ENCODE measurements around the gene CHD1L. TPM values are rescaled to one million over a fixed set of nuclear protein-coding genes. Genes with fewer than 3 reads are reported as not detected.
"Not testable (repeated sequence)": the region's sequence is repeated elsewhere in the genome, so short reads cannot be mapped to it uniquely, and the experiment has no call there.

The CHD1L gene
- total and polyA plus RNA-seq, 4 experiments from 2014 or later, result 17.1 to 31.6 (median 24.2) TPM

DNA sequence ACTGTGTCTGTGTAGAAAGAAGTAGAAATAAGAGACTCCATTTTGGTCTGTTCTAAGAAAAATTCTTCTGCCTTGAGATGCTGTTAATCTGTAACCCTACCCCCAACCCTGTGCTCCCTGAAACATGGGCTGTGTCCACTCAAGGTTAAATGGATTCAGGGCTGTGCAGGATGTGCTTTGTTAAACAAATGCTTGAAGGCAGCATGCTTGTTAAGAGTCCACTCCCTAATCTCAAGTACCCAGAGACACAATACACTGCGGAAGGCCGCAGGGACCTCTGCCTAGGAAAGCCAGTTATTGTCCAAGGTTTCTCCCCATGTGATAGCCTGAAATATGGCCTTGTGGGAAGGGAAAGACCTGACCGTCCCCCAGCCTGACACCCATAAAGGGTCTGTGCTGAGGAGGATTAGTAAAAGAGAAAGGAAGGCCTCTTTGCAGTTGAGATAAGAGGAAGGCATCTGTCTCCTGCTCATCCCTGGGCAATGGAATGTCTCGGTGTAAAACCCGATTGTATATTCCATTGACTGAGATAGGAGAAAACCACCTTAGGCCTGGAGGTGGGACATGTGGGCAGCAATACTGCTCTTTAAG lies 2.3 kb upstream of the CHD1L start:
- Mint-ChIP-seq H3K4me1 (peaks cover 10 to 27% (median 16%) of the 10 kb centered on the region in 4 donors), H3K4me3 (peak overlapping the region in 1 of 8 donors; percentile 29)
- H3K27me3 Mint-ChIP-seq; intact Hi-C loops (cut with micrococcal nuclease); DNase-seq; H3K27ac ChIP-seq (ENCODE audit: low read depth, low read length); H3K36me3 ChIP-seq (ENCODE audit: insufficient read depth, low read length); H3K27me3 ChIP-seq (ENCODE audit: insufficient read depth, low read length); H3K4me3 ChIP-seq (ENCODE audit: low read length in 2 of 2); H3K27ac Mint-ChIP-seq; H3K9me3 ChIP-seq (ENCODE audit: control insufficient read depth in 1 of 2, low read length in 2 of 2); H3K36me3 Mint-ChIP-seq; CTCF ChIA-PET (ENCODE audit: partially characterized antibody); H3K9me3 Mint-ChIP-seq: not testable (repeated sequence)
- peaks cover 21% of the 10 kb centered on the region for H3K4me1 ChIP-seq (ENCODE audit: insufficient read depth, low read length)
- POLR2A ChIA-PET (ENCODE audit: partially characterized antibody), result interaction anchor here (1.1 kb wide), 1 partner anchor 156 kb away, joined by 3 read pairs; no protein-coding TSS in a partner anchor

DNA sequence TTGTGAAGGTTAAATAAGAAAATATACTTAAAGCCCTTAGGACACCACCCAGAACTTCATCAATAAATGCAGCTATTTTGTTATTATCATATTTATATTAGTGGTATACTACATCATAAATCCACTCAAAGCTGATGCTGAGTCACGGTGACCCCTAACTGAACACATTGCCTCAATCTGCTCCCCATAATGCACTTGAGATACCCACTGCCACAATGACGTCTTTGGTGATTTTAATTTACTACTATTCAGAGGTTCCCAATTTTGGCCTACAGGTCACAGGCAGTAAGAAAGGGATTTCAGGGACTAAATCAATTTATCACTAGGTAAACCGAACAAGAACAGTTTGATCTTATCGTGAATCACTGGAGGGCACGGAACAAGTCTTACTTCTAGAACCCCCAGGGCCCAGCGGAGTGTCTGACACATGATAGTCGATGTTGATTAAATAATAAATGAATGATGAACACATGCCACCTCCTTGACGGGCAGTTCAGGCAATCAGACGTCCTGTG lies 493 bp upstream of the CHD1L start:
- Histone ChIP-seq H3K27ac (ENCODE audit: low read depth, low read length) (peak overlapping the region; percentile 70), H3K4me1 (ENCODE audit: insufficient read depth, low read length) (peaks cover 30% of the 10 kb centered on the region), H3K36me3 (ENCODE audit: insufficient read depth, low read length) (no peaks in the 10 kb centered on the region), H3K9me3 (ENCODE audit: control insufficient read depth in 1 of 2, low read length in 2 of 2) (no peaks in the 10 kb centered on the region), H3K27me3 (ENCODE audit: insufficient read depth, low read length) (no peaks in the 10 kb centered on the region), H3K4me3 (ENCODE audit: low read length in 2 of 2) (peak overlapping the region in 1 of 2 donors; percentile 84)
- Mint-ChIP-seq H3K4me3 (peak overlapping the region; percentile 72 to 97 (median 86)), H3K36me3 (peaks cover 0 to 4% of the 10 kb centered on the region in 2 donors), H3K27me3 (peaks cover 0 to 1% of the 10 kb centered on the region in 2 donors), H3K27ac (peak overlapping the region; percentile 60 to 87 (median 73)), H3K9me3 (no peaks in the 10 kb centered on the region), H3K4me1 (peaks cover 23 to 43% (median 24%) of the 10 kb centered on the region in 4 donors)
- DNase-seq, result no peak
- ChIA-PET POLR2A (ENCODE audit: partially characterized antibody) (interaction anchor here (0.6 to 4.3 kb wide), 4 partner anchors 17 to 158 kb away, joined by 3 to 54 read pairs (median 14); partner anchors contain the start of genes FMO5 and PRKAB2), CTCF (ENCODE audit: partially characterized antibody) (interaction anchor here (0.6 to 3.4 kb wide), 18 partner anchors 10 to 253 kb away, joined by 3 to 57 read pairs (median 4); partner anchors contain the start of genes FMO5 and PRKAB2)
- intact Hi-C loops (cut with micrococcal nuclease), result loop anchor here (1.0 to 2.0 kb wide), 3 partner anchors 17 to 157 kb away; partner anchors contain the start of genes FMO5 and PRKAB2

DNA sequence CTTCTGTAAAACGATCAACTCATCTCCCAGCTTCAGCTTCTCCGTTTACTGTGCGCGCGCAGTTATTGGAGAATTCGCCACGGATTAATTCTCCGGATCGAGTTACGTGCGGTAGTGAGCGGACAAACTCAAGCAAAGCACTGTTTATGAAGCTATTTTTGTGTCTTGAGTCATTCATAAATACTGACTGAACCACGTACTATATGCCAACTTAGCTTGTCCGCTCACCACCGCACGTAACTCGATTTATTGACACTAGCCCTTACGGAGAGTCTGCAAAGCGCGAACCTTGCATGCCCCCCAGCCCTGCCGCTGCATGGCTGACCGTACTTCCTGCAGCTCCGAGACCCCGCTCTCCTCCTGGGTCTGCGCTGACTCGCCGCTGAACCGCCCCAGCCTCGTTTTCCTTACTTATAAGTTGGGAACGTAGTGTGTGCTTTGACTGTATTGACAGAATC lies 773 bp downstream of the CHD1L start:
- Histone ChIP-seq H3K27ac (ENCODE audit: low read depth, low read length) (peak overlapping the region; percentile 70), H3K9me3 (ENCODE audit: control insufficient read depth in 1 of 2, low read length in 2 of 2) (no peaks in the 10 kb centered on the region), H3K36me3 (ENCODE audit: insufficient read depth, low read length) (no peaks in the 10 kb centered on the region), H3K27me3 (ENCODE audit: insufficient read depth, low read length) (no peaks in the 10 kb centered on the region), H3K4me1 (ENCODE audit: insufficient read depth, low read length) (peaks cover 39% of the 10 kb centered on the region), H3K4me3 (ENCODE audit: low read length in 2 of 2) (peak overlapping the region; percentile 21 to 84)
- peak overlapping the region; percentile 48 to 93 (median 75) for H3K27ac Mint-ChIP-seq
- H3K27me3 Mint-ChIP-seq, result peaks cover 0 to 1% of the 10 kb centered on the region in 2 donors
- peaks cover 32 to 53% (median 34%) of the 10 kb centered on the region in 4 donors for H3K4me1 Mint-ChIP-seq
- POLR2A ChIA-PET (ENCODE audit: partially characterized antibody), result interaction anchor here (1.2 to 4.3 kb wide), 2 partner anchors 18 to 72 kb away, joined by 7 to 54 read pairs; partner anchors contain the start of genes FMO5 and PRKAB2
- H3K4me3 Mint-ChIP-seq, result peak overlapping the region; percentile 92 to 97 (median 95)
- peaks cover 0 to 4% of the 10 kb centered on the region in 2 donors for H3K36me3 Mint-ChIP-seq
- CTCF ChIA-PET (ENCODE audit: partially characterized antibody), result interaction anchor here (0.7 to 3.4 kb wide), 12 partner anchors 10 to 127 kb away, joined by 3 to 57 read pairs (median 4); partner anchors contain the start of genes FMO5 and PRKAB2
- H3K9me3 Mint-ChIP-seq, result no peaks in the 10 kb centered on the region
- no peak for DNase-seq
- intact Hi-C loops (cut with micrococcal nuclease), result loop anchor here (2.0 kb wide), 1 partner anchor 158 kb away; no protein-coding TSS in a partner anchor

DNA sequence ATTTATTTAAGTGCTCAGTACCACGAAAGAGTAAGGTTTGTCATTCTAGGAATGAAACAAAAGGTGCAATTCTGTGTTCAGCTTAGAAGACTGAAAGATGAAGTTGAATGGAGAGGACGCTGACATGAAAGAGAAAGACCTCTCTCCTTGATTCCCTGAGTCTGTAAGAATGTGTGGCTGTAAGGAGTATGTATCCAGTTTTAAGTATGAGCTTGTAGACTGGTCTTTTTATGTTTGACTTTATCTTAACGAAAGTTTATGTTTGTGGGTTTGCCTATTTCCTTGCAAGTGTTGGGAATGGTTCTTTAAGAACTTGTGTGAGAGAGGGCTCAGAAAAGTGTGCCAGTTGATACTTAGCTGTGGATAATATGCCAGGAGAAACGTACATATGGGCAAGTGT lies 1.4 kb downstream of the CHD1L start:
- H3K4me1 Mint-ChIP-seq, result peaks cover 34 to 57% (median 36%) of the 10 kb centered on the region in 4 donors

DNA sequence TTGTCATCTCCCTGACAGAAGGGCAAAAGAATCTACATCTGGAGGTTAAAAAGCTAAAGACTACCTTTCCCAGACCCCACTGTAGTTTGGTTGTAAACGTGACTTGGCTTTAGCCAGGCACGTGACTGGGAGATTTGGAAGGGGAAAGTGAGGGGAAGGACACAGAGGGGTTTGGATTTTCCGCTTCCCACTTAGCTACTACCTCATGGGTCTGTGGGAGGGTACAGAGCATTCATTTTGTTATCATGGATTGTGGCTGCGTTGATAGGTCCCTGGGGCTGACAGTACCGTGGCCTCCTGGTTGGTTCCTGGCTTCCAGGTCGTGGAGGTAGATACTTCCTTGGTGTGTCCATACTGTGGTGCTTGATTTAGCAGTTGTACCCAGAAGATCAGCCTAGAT lies 2.6 kb downstream of the CHD1L start:
- Mint-ChIP-seq H3K36me3 (peaks cover 0 to 4% of the 10 kb centered on the region in 2 donors), H3K4me1 (peaks cover 40 to 66% (median 44%) of the 10 kb centered on the region in 4 donors), H3K27ac (peak overlapping the region in 1 of 7 donors; percentile 68), H3K27me3 (no peaks in the 10 kb centered on the region), H3K9me3 (no peaks in the 10 kb centered on the region), H3K4me3 (peak overlapping the region in 2 of 8 donors; percentile 28 to 31)
- DNase-seq, result no peak
- Histone ChIP-seq H3K27me3 (ENCODE audit: insufficient read depth, low read length) (no peaks in the 10 kb centered on the region), H3K4me1 (ENCODE audit: insufficient read depth, low read length) (peaks cover 39% of the 10 kb centered on the region), H3K36me3 (ENCODE audit: insufficient read depth, low read length) (no peaks in the 10 kb centered on the region), H3K4me3 (ENCODE audit: low read length in 2 of 2) (no peak overlapping the region), H3K9me3 (ENCODE audit: control insufficient read depth in 1 of 2, low read length in 2 of 2) (no peaks in the 10 kb centered on the region), H3K27ac (ENCODE audit: low read depth, low read length) (no peak overlapping the region)
- ChIA-PET POLR2A (ENCODE audit: partially characterized antibody) (interaction anchor here (4.3 kb wide), 1 partner anchor 74 kb away, joined by 54 read pairs; the partner anchor contains the start of gene PRKAB2), CTCF (ENCODE audit: partially characterized antibody) (no interaction called here)
- intact Hi-C loops (cut with micrococcal nuclease), result no loop called here

More for the DNA sequence above, 1.4 kb downstream of the CHD1L start:
- H3K4me1 ChIP-seq (ENCODE audit: insufficient read depth, low read length), result peaks cover 39% of the 10 kb centered on the region
- no peak for DNase-seq
- peak overlapping the region; percentile 92 to 97 (median 95) for H3K4me3 Mint-ChIP-seq
- no peaks in the 10 kb centered on the region for H3K36me3 ChIP-seq (ENCODE audit: insufficient read depth, low read length)
- POLR2A ChIA-PET (ENCODE audit: partially characterized antibody), result interaction anchor here (1.2 to 4.3 kb wide), 2 partner anchors 19 to 72 kb away, joined by 7 to 54 read pairs; partner anchors contain the start of genes FMO5 and PRKAB2
- peak overlapping the region; percentile 70 for H3K27ac ChIP-seq (ENCODE audit: low read depth, low read length)
- H3K9me3 Mint-ChIP-seq, result no peaks in the 10 kb centered on the region
- H3K9me3 ChIP-seq (ENCODE audit: control insufficient read depth in 1 of 2, low read length in 2 of 2), result no peaks in the 10 kb centered on the region
- H3K27me3 ChIP-seq (ENCODE audit: insufficient read depth, low read length), result no peaks in the 10 kb centered on the region
- peaks cover 0 to 1% of the 10 kb centered on the region in 2 donors for H3K27me3 Mint-ChIP-seq
- H3K27ac Mint-ChIP-seq, result peak overlapping the region in 4 of 7 donors; percentile 2 to 92 (median 76)
- peaks cover 0 to 4% of the 10 kb centered on the region in 2 donors for H3K36me3 Mint-ChIP-seq
- peak overlapping the region; percentile 21 to 84 for H3K4me3 ChIP-seq (ENCODE audit: low read length in 2 of 2)
- CTCF ChIA-PET (ENCODE audit: partially characterized antibody), result interaction anchor here (0.7 to 3.4 kb wide), 11 partner anchors 9 to 128 kb away, joined by 3 to 57 read pairs (median 5); partner anchors contain the start of genes FMO5 and PRKAB2
- intact Hi-C loops (cut with micrococcal nuclease), result loop anchor here (2.0 kb wide), 1 partner anchor 159 kb away; no protein-coding TSS in a partner anchor

DNA sequence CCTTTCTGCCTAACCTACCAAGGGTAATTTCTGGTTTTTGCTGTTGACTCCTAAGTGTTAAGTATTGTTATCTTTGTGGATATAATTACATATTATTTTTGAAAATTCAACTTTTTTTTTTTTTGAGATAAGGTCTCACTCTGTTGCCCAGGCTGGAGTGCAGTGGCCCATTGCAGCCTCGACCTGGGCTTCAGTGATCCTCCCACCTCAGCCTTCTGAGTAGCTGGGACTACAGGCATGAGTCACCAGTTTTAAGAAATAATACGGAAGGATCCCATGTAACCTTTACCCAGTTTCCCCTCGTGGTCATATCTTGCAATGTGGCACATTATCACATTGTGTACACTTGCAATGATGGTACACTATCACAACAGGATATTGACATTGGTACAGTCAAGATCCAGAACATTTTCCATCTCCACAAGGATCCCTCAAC lies 3.1 kb downstream of the CHD1L start:
- DNase-seq, result no peak
- no peak overlapping the region for H3K27ac ChIP-seq (ENCODE audit: low read depth, low read length)
- intact Hi-C loops (cut with micrococcal nuclease), result no loop called here
- CTCF ChIA-PET (ENCODE audit: partially characterized antibody), result no interaction called here
- H3K4me3 ChIP-seq (ENCODE audit: low read length in 2 of 2), result no peak overlapping the region
- H3K27me3 ChIP-seq (ENCODE audit: insufficient read depth, low read length), result no peaks in the 10 kb centered on the region
- Mint-ChIP-seq H3K9me3 (no peaks in the 10 kb centered on the region), H3K4me3 (peak overlapping the region in 3 of 8 donors; percentile 3 to 14 (median 12)), H3K27ac (no peak overlapping the region), H3K4me1 (peaks cover 40 to 70% (median 46%) of the 10 kb centered on the region in 4 donors), H3K27me3 (no peaks in the 10 kb centered on the region), H3K36me3 (peaks cover 0 to 4% of the 10 kb centered on the region in 2 donors)
- no peaks in the 10 kb centered on the region for H3K36me3 ChIP-seq (ENCODE audit: insufficient read depth, low read length)
- no peaks in the 10 kb centered on the region for H3K9me3 ChIP-seq (ENCODE audit: control insufficient read depth in 1 of 2, low read length in 2 of 2)
- H3K4me1 ChIP-seq (ENCODE audit: insufficient read depth, low read length), result peaks cover 39% of the 10 kb centered on the region
- POLR2A ChIA-PET (ENCODE audit: partially characterized antibody), result no interaction called here

Measured in CD4-positive, alpha-beta memory T cell (primary cell).